ENCODE results near the gene ADARB2.

ADARB2 gene

GRCh38 chr10:1732564-1732996, 4.7 kb downstream of the ADARB2 start:
- H3K4me3 ChIP-seq (ENCODE audit: control insufficient read depth, low read depth, low read length) = no peak overlapping the region
- no peak for DNase-seq (ENCODE audit: low read depth)
- TF ChIP-seq, protein P1, sequence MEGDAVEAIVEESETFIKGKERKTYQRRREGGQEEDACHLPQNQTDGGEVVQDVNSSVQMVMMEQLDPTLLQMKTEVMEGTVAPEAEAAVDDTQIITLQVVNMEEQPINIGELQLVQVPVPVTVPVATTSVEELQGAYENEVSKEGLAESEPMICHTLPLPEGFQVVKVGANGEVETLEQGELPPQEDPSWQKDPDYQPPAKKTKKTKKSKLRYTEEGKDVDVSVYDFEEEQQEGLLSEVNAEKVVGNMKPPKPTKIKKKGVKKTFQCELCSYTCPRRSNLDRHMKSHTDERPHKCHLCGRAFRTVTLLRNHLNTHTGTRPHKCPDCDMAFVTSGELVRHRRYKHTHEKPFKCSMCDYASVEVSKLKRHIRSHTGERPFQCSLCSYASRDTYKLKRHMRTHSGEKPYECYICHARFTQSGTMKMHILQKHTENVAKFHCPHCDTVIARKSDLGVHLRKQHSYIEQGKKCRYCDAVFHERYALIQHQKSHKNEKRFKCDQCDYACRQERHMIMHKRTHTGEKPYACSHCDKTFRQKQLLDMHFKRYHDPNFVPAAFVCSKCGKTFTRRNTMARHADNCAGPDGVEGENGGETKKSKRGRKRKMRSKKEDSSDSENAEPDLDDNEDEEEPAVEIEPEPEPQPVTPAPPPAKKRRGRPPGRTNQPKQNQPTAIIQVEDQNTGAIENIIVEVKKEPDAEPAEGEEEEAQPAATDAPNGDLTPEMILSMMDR (IDR thresholded peaks at IDR 0.05; ENCODE audit: control insufficient read depth, insufficient read depth, low read depth, low read length, missing control alignments) = no peak

DNA sequence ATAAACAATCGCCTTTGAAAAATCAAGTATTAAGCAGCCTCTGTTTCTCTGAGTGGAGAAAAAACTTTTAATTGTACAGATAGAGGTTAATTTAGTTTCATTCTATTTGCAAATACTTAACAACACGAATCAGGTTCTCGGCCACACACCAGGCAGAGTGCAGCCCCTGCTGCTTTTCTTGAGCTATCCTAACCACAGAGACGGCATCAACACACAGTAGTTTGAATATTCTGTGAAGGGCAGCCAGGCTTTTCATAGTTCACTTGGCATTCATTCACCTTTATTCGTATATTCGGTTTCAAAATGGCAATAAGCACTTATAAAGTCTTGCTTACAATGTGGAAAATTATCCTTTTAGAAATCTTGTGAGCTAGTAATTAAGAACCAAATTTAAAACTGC, 5.7 kb downstream of the ADARB2 start:
- no peak for DNase-seq (ENCODE audit: low read depth)
- H3K4me3 ChIP-seq (ENCODE audit: control insufficient read depth, low read depth, low read length) = no peak overlapping the region
- TF ChIP-seq, protein P1 (IDR thresholded peaks at IDR 0.05; ENCODE audit: control insufficient read depth, insufficient read depth, low read depth, low read length, missing control alignments) = no peak

GRCh38 chr10:1729751-1730150, 7.6 kb downstream of the ADARB2 start:
- H3K4me3 ChIP-seq (ENCODE audit: control insufficient read depth, low read depth, low read length) = no peak overlapping the region
- TF ChIP-seq, protein P1 (IDR thresholded peaks at IDR 0.05; ENCODE audit: control insufficient read depth, insufficient read depth, low read depth, low read length, missing control alignments) = no peak
- no peak for DNase-seq (ENCODE audit: low read depth)

GRCh38 chr10:1726861-1727260, 10.5 kb downstream of the ADARB2 start:
- H3K4me3 ChIP-seq (ENCODE audit: control insufficient read depth, low read depth, low read length) = no peak overlapping the region
- TF ChIP-seq, protein P1 (IDR thresholded peaks at IDR 0.05; ENCODE audit: control insufficient read depth, insufficient read depth, low read depth, low read length, missing control alignments) = no peak
- DNase-seq (ENCODE audit: low read depth) = no peak

DNA sequence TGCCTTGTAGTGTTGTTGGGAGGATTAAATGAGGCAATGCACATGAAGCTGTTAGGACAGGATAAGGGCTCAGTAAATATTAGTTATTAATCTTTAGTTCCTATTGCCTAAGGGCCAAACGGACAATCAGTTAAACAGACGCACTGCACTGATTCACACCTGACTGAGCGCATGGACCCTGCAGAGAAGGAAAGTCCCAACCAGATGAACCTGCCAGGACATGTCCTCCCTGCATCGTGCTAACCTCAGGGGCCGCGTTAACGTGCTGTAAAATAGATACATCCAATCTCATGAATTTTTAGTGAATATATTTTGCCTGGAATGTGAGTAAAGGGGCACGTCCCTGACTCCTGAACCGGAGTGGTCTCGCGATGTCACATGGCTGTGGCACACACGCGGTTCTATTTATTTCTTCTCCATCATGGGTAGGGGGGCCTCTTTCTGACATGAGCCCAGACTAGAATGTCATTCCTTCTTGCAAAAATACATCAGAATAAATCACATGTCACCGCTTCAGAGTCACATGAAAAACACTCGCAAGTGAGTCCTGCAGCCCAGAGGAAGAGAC, 12.3 kb downstream of the ADARB2 start:
- DNase-seq (ENCODE audit: low read depth) = no peak
- no peak overlapping the region for H3K4me3 ChIP-seq (ENCODE audit: control insufficient read depth, low read depth, low read length)
- TF ChIP-seq, protein P1 (IDR thresholded peaks at IDR 0.05; ENCODE audit: control insufficient read depth, insufficient read depth, low read depth, low read length, missing control alignments) = no peak

GRCh38 chr10:1716839-1717238, 20.5 kb downstream of the ADARB2 start:
- DNase-seq (ENCODE audit: low read depth) = no peak
- TF ChIP-seq, protein P1 (IDR thresholded peaks at IDR 0.05; ENCODE audit: control insufficient read depth, insufficient read depth, low read depth, low read length, missing control alignments) = no peak
- H3K4me3 ChIP-seq (ENCODE audit: control insufficient read depth, low read depth, low read length) = no peak overlapping the region

GRCh38 chr10:1715821-1716220, 21.5 kb downstream of the ADARB2 start:
- H3K4me3 ChIP-seq (ENCODE audit: control insufficient read depth, low read depth, low read length) = no peak overlapping the region
- TF ChIP-seq, protein P1 (IDR thresholded peaks at IDR 0.05; ENCODE audit: control insufficient read depth, insufficient read depth, low read depth, low read length, missing control alignments) = no peak
- no peak for DNase-seq (ENCODE audit: low read depth)

Data from AG09309 (cell line).